CD8-positive, alpha-beta memory T cell (primary cell): Measurements from ENCODE around the gene MAD2L2. TPM values are rescaled to one million over a fixed set of nuclear protein-coding genes. Genes with fewer than 3 reads are reported as not detected.

ENCODE experiments used
- CTCF ChIA-PET: fragments of 350-600 bp; sonication (Branson Sonifier 250); formaldehyde crosslinking; loops from one replicate; lab custom pipeline; 2021; ENCODE audit warnings: antibody characterized with exemption; lab: Charles Lee
- POLR2A ChIA-PET: fragments of 350-600 bp; sonication (Branson Sonifier 250); formaldehyde crosslinking; loops from one replicate; lab custom pipeline; 2021; ENCODE audit warnings: antibody characterized with exemption; lab: Charles Lee
- DNase-seq, 5 donors: peaks; one replicate each; pipeline versions ENCODE4 v3.0.0 to v3.0.0-alpha.2; 2020 to 2022; ENCODE audit warnings: mixed read lengths in 1 of 5
- H3K27ac ChIP-seq: one replicate; pipeline ENCODE4 v1.7.0; 2013; ENCODE audit warnings: low read depth, mild to moderate bottlenecking, low read length, moderate library complexity
- H3K27me3 ChIP-seq: 2 replicates; pipeline ENCODE4 v1.7.0; 2013; ENCODE audit warnings: low read length, mild to moderate bottlenecking; ENCODE audit not compliant: insufficient read depth, poor library complexity, severe bottlenecking
- H3K36me3 ChIP-seq: 2 replicates; pipeline ENCODE4 v1.7.0; 2013; ENCODE audit warnings: mild to moderate bottlenecking, low read length, moderate library complexity; ENCODE audit not compliant: insufficient read depth
- H3K4me1 ChIP-seq: 2 replicates; pipeline ENCODE4 v1.7.0; 2013; ENCODE audit warnings: mild to moderate bottlenecking, low read length, moderate library complexity; ENCODE audit not compliant: insufficient read depth
- H3K4me3 ChIP-seq: 2 replicates; pipeline ENCODE4 v1.7.0; 2013; ENCODE audit warnings: mild to moderate bottlenecking, low read length
- H3K9me3 ChIP-seq: 2 replicates; pipeline ENCODE4 v1.7.0; 2013; ENCODE audit warnings: mild to moderate bottlenecking, low read length
- H3K27ac Mint-ChIP-seq, 8 donors: one replicate each; pipeline ENCODE4 v1.8.0; 2020 to 2021; ENCODE audit warnings: mixed read lengths in 8 of 8, mild to moderate bottlenecking in 6 of 8, inconsistent platforms in 3 of 8, moderate library complexity in 3 of 8
- H3K27me3 Mint-ChIP-seq, 2 donors: one replicate each; pipeline ENCODE4 v1.8.0; 2020 to 2021; ENCODE audit warnings: mixed read lengths in 2 of 2, mild to moderate bottlenecking in 1 of 2, moderate library complexity in 1 of 2
- H3K36me3 Mint-ChIP-seq, 3 donors: one replicate each; pipeline ENCODE4 v1.8.0; 2020 to 2021; ENCODE audit warnings: mixed read lengths in 3 of 3, inconsistent platforms in 1 of 3, mild to moderate bottlenecking in 1 of 3
- H3K4me1 Mint-ChIP-seq, 3 donors: one replicate each; pipeline ENCODE4 v1.8.0; 2020 to 2021; ENCODE audit warnings: mixed read lengths in 3 of 3, inconsistent platforms in 1 of 3, mild to moderate bottlenecking in 1 of 3
- H3K4me3 Mint-ChIP-seq, 7 donors: one replicate each; pipeline ENCODE4 v1.8.0; 2020 to 2021; ENCODE audit warnings: mixed read lengths in 7 of 7, mild to moderate bottlenecking in 6 of 7, moderate library complexity in 4 of 7, inconsistent platforms in 2 of 7
- H3K9me3 Mint-ChIP-seq, 5 donors: one replicate each; pipeline ENCODE4 v1.8.0; 2020 to 2022; ENCODE audit warnings: mixed read lengths in 5 of 5, mild to moderate bottlenecking in 3 of 5, moderate library complexity in 2 of 5, inconsistent platforms in 1 of 5
- polyA plus RNA-seq: library from polyadenylated mRNA; unstranded; fragments of 300-500 nt; fragmentation: Illumina TruSeq; gene quantifications from one replicate; pipeline ENCODE4 v1.2.3, GENCODE V29; 2021
- total RNA-seq, 2 experiments: library from RNA; stranded (reverse); gene quantifications; one replicate each; pipeline ENCODE4 v1.2.3, GENCODE V29; 2021

The MAD2L2 gene
- 10 to 100 TPM; 60.1 to 66.2 TPM for total RNA-seq
- polyA plus RNA-seq, result 57.2 TPM

DNA sequence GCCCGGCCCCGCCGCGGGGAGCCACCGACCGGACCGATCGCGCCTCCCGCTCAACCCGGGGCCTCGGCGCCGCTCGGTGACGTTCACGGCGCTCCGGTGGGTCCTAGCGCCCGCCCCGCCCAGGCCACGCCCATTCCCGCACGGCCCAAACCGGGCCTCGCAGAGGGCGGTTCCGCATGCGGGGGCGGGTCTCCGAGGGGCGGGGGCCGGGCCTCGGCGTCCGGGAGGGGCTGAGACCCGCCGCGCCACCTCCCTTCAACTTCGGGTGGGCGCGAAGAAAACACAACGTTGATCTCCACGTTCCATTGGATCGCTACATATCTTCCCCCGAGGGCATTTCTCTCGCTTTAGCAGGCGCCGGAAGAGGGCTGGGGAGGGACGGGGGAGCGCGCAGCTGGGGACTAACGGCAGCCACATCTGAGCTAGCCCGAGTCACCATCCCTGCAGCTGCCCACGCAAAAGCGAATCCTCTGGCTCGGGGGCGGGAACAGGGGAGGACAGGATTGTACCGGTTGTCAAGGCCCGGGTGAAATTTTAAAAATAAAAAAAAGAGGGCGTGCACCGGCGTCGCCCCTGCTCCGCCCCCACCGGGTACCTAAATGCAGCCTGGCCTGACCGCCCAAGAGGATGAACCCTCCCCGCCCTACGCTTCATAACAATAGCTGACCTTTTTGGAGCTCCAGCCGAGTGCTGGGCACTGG, at the start of gene MAD2L2:
MAD2L2 (minus strand) TSS at position 78 of the 701 bp plus-strand sequence. CDS start 547 bp downstream, outside the sequence.
- no peaks in the 10 kb centered on the region for H3K9me3 ChIP-seq
- H3K27ac ChIP-seq, result peak within 1 kb of the TSS; percentile 64
- no peaks in the 10 kb centered on the region for H3K27me3 ChIP-seq
- DNase-seq, result peak; percentile 86 to 92 (median 90)
- ChIA-PET POLR2A (interaction anchor here (0.6 to 1.8 kb wide), 7 partner anchors 9 to 616 kb away, joined by 3 to 9 read pairs (median 6); partner anchors contain the start of gene FBXO6), CTCF (interaction anchor here (0.7 to 3.2 kb wide), 7 partner anchors 17 to 644 kb away, joined by 3 to 26 read pairs (median 5); partner anchors contain the start of gene FBXO6)
- peaks cover 3 to 4% of the 10 kb centered on the region in 2 donors for H3K27me3 Mint-ChIP-seq
- H3K9me3 Mint-ChIP-seq, result no peaks in the 10 kb centered on the region
- H3K4me3 ChIP-seq, result peak within 1 kb of the TSS; percentile 78
- peak within 1 kb of the TSS; percentile 89 to 99 (median 95) for H3K4me3 Mint-ChIP-seq
- H3K27ac Mint-ChIP-seq, result peak within 1 kb of the TSS; percentile 84 to 94 (median 91)
- H3K4me1 ChIP-seq, result peaks cover 7% of the 10 kb centered on the region
- no peaks in the 10 kb centered on the region for H3K36me3 ChIP-seq
- peaks cover 0 to 14% (median 0%) of the 10 kb centered on the region in 3 donors for H3K36me3 Mint-ChIP-seq
- H3K4me1 Mint-ChIP-seq, result peaks cover 18 to 28% (median 22%) of the 10 kb centered on the region in 3 donors

DNA sequence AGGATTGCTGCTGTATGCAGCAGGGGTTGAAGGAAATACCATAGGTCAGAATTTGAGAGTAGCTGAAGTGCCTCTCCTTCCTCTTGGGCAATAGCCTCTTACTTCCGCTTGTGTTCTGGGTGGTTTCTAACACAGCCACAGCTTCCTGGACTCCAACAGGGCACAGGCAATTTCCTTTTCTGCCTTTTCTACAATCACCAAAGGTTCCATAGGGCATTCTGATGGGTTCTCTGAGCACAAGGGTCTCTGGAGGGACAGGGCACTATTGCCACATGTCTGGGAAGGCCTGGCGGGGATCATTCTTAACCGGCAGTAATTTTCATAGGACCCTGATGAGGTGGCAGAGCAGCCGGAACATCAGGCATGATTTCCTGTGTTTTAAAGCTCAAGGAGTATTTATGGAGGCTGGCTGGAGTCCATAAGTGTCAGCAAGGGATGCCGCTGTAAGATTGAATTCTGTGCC, 49.5 kb upstream of the MAD2L2 start:
- CTCF ChIA-PET, result interaction anchor here (0.9 to 1.8 kb wide), 6 partner anchors 10 to 488 kb away, joined by 3 to 7 read pairs (median 4); partner anchors contain the start of gene FBXO6
- no peaks in the 10 kb centered on the region for H3K27me3 ChIP-seq
- POLR2A ChIA-PET, result interaction anchor here (0.6 to 1.9 kb wide), 7 partner anchors 11 to 468 kb away, joined by 3 to 9 read pairs (median 3); partner anchors contain the start of genes FBXO6 and MTOR
- Mint-ChIP-seq H3K9me3 (no peaks in the 10 kb centered on the region), H3K4me1 (peaks cover 34 to 49% (median 34%) of the 10 kb centered on the region in 3 donors), H3K27ac (peak overlapping the region; percentile 46 to 93 (median 83)), H3K36me3 (no peaks in the 10 kb centered on the region), H3K27me3 (no peaks in the 10 kb centered on the region), H3K4me3 (peak overlapping the region; percentile 63 to 94 (median 81))
- H3K27ac ChIP-seq, result no peak overlapping the region
- peaks cover 51% of the 10 kb centered on the region for H3K4me1 ChIP-seq
- DNase-seq, result peak in 4 of 5 donors; percentile 34 to 66 (median 58)
- peak overlapping the region; percentile 45 for H3K4me3 ChIP-seq
- no peaks in the 10 kb centered on the region for H3K36me3 ChIP-seq
- H3K9me3 ChIP-seq, result no peaks in the 10 kb centered on the region

DNA sequence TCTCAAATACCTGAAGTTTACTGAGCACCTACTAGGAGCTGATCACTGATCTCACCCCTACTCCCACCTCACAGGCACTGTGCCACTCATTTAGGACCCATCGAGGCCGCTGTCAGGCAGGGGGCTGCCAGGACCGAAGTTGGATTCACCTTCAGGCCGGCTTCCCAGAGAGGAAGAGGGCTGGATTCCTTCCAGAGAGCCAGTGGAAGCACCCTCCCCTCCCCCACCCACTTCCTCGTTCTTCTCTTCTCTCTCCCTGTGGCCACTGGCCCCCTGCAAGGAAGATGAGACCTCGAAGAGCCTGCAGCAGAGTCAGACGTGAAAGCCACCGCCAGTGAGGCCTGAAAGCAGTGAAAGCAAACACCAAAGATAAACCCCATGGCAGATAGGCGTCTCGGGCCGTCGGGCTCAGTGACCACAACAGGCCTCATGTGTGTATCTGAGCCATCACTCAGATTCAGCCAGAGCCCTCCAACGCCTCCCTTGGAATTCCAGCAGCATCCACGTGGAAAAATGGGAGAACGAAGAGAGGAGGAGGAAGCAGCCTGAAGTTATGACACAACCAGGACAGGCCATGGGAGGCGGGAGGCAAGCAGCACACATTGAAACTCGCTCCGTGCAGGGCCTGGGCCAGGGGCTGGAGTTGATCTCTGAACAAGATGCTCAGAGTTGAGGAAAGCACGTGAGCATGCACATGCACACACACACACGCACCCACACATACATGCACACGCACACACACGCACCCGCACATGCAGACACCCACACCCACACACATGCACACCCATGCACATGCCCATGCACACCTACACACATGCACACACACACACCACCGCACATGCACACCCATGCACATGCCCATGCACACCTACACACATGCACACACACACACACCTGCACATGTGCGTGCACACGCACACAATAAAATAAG, 48.8 kb upstream of the MAD2L2 start:
- peak overlapping the region; percentile 46 to 93 (median 86) for H3K27ac Mint-ChIP-seq
- CTCF ChIA-PET, result interaction anchor here (0.9 to 1.8 kb wide), 5 partner anchors 10 to 488 kb away, joined by 3 to 7 read pairs (median 5); partner anchors contain the start of gene FBXO6
- H3K4me1 ChIP-seq, result peaks cover 50% of the 10 kb centered on the region

DNA sequence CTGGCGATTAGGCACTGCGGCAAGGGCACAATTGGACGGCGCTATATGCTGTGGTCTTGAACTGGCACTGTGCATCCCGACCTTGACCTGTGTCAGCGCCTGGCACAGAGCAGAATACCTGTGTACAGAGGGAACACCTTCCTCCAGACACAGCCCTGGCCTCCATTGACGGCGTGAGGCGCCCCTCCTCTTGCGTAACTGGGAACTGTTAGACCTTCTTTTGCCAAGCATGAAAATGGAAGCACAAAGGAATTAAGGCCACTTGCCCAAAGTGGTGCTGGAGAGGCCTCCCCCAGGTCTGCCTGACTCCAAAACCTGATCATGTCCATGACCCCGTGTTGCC, 48.2 kb upstream of the MAD2L2 start:
- Histone ChIP-seq H3K4me1 (peaks cover 50% of the 10 kb centered on the region), H3K36me3 (no peaks in the 10 kb centered on the region), H3K27ac (peak overlapping the region; percentile 33), H3K9me3 (no peaks in the 10 kb centered on the region), H3K4me3 (no peak overlapping the region), H3K27me3 (no peaks in the 10 kb centered on the region)
- peak overlapping the region in 1 of 8 donors; percentile 52 for H3K27ac Mint-ChIP-seq
- POLR2A ChIA-PET, result interaction anchor here (1.9 kb wide), 1 partner anchor 10 kb away, joined by 9 read pairs; no protein-coding TSS in a partner anchor
- no peaks in the 10 kb centered on the region for H3K27me3 Mint-ChIP-seq
- H3K36me3 Mint-ChIP-seq, result no peaks in the 10 kb centered on the region
- no peaks in the 10 kb centered on the region for H3K9me3 Mint-ChIP-seq
- CTCF ChIA-PET, result interaction anchor here (1.0 to 1.8 kb wide), 2 partner anchors 9 to 79 kb away, joined by 4 to 7 read pairs; no protein-coding TSS in a partner anchor
- no peak for DNase-seq
- peaks cover 31 to 50% (median 31%) of the 10 kb centered on the region in 3 donors for H3K4me1 Mint-ChIP-seq
- H3K4me3 Mint-ChIP-seq, result peak overlapping the region in 2 of 7 donors; percentile 4 to 72

More for the DNA sequence above, 48.8 kb upstream of the MAD2L2 start:
- no peaks in the 10 kb centered on the region for H3K9me3 ChIP-seq
- peaks cover 31 to 50% (median 31%) of the 10 kb centered on the region in 3 donors for H3K4me1 Mint-ChIP-seq
- no peaks in the 10 kb centered on the region for H3K27me3 ChIP-seq
- peak overlapping the region; percentile 45 for H3K4me3 ChIP-seq
- H3K27ac ChIP-seq, result peak overlapping the region; percentile 33
- no peaks in the 10 kb centered on the region for H3K27me3 Mint-ChIP-seq
- no peaks in the 10 kb centered on the region for H3K36me3 Mint-ChIP-seq
- peak in 1 of 5 donors; percentile 17 for DNase-seq
- H3K9me3 Mint-ChIP-seq, result no peaks in the 10 kb centered on the region
- POLR2A ChIA-PET, result interaction anchor here (0.6 to 1.9 kb wide), 5 partner anchors 10 to 467 kb away, joined by 3 to 9 read pairs (median 3); partner anchors contain the start of gene MTOR
- no peaks in the 10 kb centered on the region for H3K36me3 ChIP-seq
- peak overlapping the region; percentile 63 to 94 (median 81) for H3K4me3 Mint-ChIP-seq

DNA sequence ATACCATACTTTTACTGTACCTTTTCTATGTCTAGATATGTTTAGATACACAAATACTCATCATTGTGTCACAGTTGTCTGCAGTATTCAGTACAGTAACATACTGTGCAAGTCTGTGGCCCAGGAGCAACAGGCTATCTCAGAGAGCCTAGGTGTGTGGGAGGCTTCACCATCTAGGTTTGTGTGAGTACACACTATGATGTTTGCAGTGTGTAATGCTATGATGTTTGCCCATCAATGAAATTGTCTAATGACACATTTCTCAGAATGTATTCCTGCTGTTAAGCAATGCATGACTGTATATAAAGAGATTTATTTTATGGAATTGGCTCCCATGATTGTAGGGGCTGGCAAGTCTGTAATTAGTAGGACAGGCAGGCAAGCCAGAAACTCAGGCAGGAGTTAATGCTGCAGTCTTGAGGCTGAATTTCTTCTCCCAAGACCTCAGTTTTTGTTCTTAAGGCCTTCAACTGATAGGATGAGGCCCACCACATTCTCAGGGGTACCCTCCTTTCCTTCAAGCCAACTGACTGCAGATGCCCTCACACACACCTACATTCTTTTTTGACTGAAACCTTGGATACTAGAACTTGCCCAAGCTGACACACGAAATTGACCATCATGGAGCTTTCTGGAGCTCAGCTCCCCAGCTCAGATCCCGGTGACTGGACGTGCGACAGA, 47.3 kb upstream of the MAD2L2 start:
- Histone ChIP-seq H3K27ac (no peak overlapping the region), H3K36me3 (no peaks in the 10 kb centered on the region), H3K27me3 (no peaks in the 10 kb centered on the region), H3K9me3 (no peaks in the 10 kb centered on the region), H3K4me3 (no peak overlapping the region), H3K4me1 (peaks cover 50% of the 10 kb centered on the region)
- no peak for DNase-seq
- ChIA-PET CTCF (interaction anchor here (1.0 to 1.8 kb wide), 2 partner anchors 9 to 78 kb away, joined by 4 to 7 read pairs; no protein-coding TSS in a partner anchor), POLR2A (no interaction called here)
- Mint-ChIP-seq H3K4me1 (peaks cover 31 to 49% (median 31%) of the 10 kb centered on the region in 3 donors), H3K9me3 (no peaks in the 10 kb centered on the region), H3K27ac (no peak overlapping the region), H3K36me3 (no peaks in the 10 kb centered on the region), H3K4me3 (no peak overlapping the region), H3K27me3 (no peaks in the 10 kb centered on the region)

DNA sequence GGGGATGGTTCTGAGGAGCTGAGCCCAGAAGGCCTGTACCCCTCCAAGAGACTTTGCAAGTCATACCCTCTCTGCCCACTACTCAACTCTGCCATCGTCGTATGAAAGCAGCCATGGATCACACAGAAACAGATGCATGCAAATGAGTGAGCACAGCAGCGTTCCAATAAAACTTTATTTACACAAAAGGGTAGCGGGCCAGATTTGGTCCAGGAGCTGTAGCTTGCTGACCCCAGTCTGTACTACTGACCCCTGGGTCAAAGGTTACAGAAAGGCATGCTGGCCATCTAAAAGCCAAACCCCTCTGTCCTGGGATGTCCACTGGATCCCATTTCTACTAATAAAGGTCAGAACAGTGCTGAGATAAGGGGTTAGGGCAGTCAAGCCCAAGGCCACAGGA, 46.2 kb upstream of the MAD2L2 start:
- H3K36me3 Mint-ChIP-seq, result no peaks in the 10 kb centered on the region
- no peak overlapping the region for H3K4me3 Mint-ChIP-seq
- Histone ChIP-seq H3K4me1 (peaks cover 45% of the 10 kb centered on the region), H3K4me3 (no peak overlapping the region), H3K27ac (no peak overlapping the region), H3K9me3 (no peaks in the 10 kb centered on the region), H3K36me3 (no peaks in the 10 kb centered on the region), H3K27me3 (no peaks in the 10 kb centered on the region)
- H3K4me1 Mint-ChIP-seq, result peaks cover 30 to 42% (median 30%) of the 10 kb centered on the region in 3 donors
- CTCF ChIA-PET, result interaction anchor here (12.3 kb wide), 1 partner anchor 75 kb away, joined by 152 read pairs; the partner anchor contains the start of genes FBXO2 and FBXO44
- no peak overlapping the region for H3K27ac Mint-ChIP-seq
- H3K9me3 Mint-ChIP-seq, result no peaks in the 10 kb centered on the region
- H3K27me3 Mint-ChIP-seq, result no peaks in the 10 kb centered on the region
- POLR2A ChIA-PET, result no interaction called here
- DNase-seq, result no peak

DNA sequence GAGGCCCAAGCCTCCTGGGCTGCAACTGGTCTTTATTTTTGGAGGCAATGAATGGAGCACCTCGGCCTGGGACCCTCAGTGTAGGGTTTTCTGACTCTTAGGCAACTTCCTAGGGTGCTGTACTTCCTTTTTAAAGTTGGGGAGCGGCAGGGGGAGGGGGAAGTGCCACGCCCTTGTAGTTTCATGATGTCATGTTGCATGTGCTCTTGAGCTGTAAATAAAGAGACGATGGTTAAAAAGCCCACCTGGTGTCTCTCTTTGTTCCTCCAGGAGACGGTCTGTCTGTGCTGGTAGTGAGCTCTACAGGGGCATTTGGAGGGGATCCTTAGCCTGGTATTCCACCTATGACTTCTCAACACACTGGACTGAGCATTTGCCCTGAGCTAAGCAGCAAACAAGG, 44.7 kb upstream of the MAD2L2 start:
- no peaks in the 10 kb centered on the region for H3K9me3 Mint-ChIP-seq
- no peaks in the 10 kb centered on the region for H3K27me3 Mint-ChIP-seq
- Histone ChIP-seq H3K27me3 (no peaks in the 10 kb centered on the region), H3K4me1 (peaks cover 30% of the 10 kb centered on the region), H3K4me3 (no peak overlapping the region), H3K36me3 (no peaks in the 10 kb centered on the region), H3K9me3 (no peaks in the 10 kb centered on the region), H3K27ac (no peak overlapping the region)
- ChIA-PET CTCF (interaction anchor here (0.5 to 12.3 kb wide), 5 partner anchors 52 to 1349 kb away, joined by 3 to 152 read pairs (median 3); partner anchors contain the start of genes FBXO2, FBXO44 and FBXO6), POLR2A (interaction anchor here (0.7 kb wide), 1 partner anchor 73 kb away, joined by 3 read pairs; no protein-coding TSS in a partner anchor)
- H3K4me1 Mint-ChIP-seq, result peaks cover 17 to 27% (median 19%) of the 10 kb centered on the region in 3 donors
- DNase-seq, result no peak
- H3K4me3 Mint-ChIP-seq, result peak overlapping the region in 1 of 7 donors; percentile 27
- H3K27ac Mint-ChIP-seq, result peak overlapping the region in 1 of 8 donors; percentile 27
- no peaks in the 10 kb centered on the region for H3K36me3 Mint-ChIP-seq
